ENCODE measurements around the gene MOB3B.
"Not testable (repeated sequence)": the region's sequence is repeated elsewhere in the genome, so short reads cannot be mapped to it uniquely, and the experiment has no call there.

MOB3B gene

GRCh38 chr9:27428551-27428950 is 101.1 kb downstream of the MOB3B start:
- in situ Hi-C loops (cut with MboI; ENCODE audit: low sequenced_read_pairs): no loop called here

GRCh38 chr9:27427272-27427643 is 102.4 kb downstream of the MOB3B start:
- in situ Hi-C loops (cut with MboI; ENCODE audit: low sequenced_read_pairs): no loop called here

GRCh38 chr9:27426511-27427271 is 102.9 kb downstream of the MOB3B start:
- in situ Hi-C loops (cut with MboI; ENCODE audit: low sequenced_read_pairs): no loop called here

- in situ Hi-C loops (cut with MboI; ENCODE audit: low sequenced_read_pairs): no loop called here
Measured at GRCh38 chr9:27425827-27426510, 103.6 kb downstream of the MOB3B start.

- in situ Hi-C loops (cut with MboI; ENCODE audit: low sequenced_read_pairs): no loop called here
Measured at GRCh38 chr9:27423915-27424710, 105.5 kb downstream of the MOB3B start.

GRCh38 chr9:27422279-27422834 is 107.3 kb downstream of the MOB3B start:
- in situ Hi-C loops (cut with MboI; ENCODE audit: low sequenced_read_pairs): no loop called here

DNA sequence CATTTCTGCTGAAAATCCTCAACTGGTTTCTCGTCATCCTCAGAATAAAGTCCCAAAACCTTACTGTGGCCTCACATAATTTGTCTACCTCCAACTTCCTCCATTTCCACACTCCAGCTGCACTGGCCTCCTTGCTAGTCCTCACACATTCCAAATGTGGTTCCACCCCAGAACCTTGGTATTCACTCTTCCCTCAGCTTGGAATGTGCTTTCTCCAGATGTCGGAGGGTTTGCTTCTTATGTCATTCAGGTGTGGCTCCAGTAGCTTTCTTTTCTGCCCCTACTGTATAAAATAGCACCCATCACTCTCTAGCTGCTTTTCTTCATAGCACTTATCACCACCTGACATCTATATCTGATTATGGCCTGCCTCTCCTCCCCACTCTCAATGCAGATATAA is 108.0 kb downstream of the MOB3B start:
- in situ Hi-C loops (cut with MboI; ENCODE audit: low sequenced_read_pairs): no loop called here

- in situ Hi-C loops (cut with MboI; ENCODE audit: low sequenced_read_pairs): not testable (repeated sequence)
Measured at GRCh38 chr9:27419558-27419957, 110.1 kb downstream of the MOB3B start.

DNA sequence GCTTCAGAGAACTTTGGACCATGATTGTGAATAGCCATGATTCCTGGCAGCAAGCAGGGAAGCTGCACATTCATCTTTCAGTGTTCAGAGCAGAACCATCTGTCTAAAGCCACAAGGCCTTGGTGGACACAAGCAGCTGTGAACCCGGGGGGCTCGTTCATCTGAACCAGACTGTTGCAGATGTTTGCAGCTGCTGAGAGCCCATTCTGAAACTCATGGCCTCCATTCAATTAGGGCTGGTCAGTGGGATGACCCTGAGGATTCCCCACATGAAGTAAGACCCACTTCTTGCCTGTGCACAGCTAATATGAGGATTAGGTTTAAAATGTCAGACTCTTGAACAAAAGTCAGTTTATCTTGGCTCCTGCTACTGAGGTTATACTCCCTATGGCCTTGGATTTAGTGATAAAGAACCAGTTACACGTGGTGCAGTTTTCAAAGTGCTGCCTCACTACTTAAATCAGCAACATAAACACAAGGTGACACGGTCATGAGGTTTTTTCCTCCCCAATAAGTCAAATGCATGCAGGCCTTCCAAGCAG is 115.3 kb downstream of the MOB3B start:
- in situ Hi-C loops (cut with MboI; ENCODE audit: low sequenced_read_pairs): no loop called here

GRCh38 chr9:27413511-27414219 is 115.9 kb downstream of the MOB3B start:
- in situ Hi-C loops (cut with MboI; ENCODE audit: low sequenced_read_pairs): no loop called here

- in situ Hi-C loops (cut with MboI; ENCODE audit: low sequenced_read_pairs): no loop called here
Measured at GRCh38 chr9:27412963-27413362, 116.7 kb downstream of the MOB3B start.

GRCh38 chr9:27412081-27412480 is 117.5 kb downstream of the MOB3B start:
- in situ Hi-C loops (cut with MboI; ENCODE audit: low sequenced_read_pairs): no loop called here

DNA sequence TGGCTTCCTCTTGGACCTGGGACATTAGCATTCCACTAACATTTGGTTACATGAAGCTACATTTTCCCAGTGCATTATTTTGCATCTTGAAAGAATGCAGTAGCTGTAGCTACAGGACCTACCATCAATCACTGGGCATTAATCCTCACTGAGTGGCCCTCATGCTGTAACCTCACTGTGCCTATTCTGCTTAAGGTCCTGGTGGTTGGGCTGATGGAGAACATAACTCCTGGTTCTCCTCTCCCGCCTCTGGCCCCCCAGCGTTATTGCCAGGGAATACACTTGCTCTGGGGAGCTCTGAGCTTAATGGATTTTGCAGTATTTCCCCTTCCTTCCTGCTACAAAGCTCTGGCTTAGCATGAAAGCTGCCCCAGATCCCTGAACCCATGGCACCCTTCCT is 121.1 kb downstream of the MOB3B start:
- in situ Hi-C loops (cut with MboI; ENCODE audit: low sequenced_read_pairs): no loop called here

GRCh38 chr9:27408001-27408400 is 121.6 kb downstream of the MOB3B start:
- in situ Hi-C loops (cut with MboI; ENCODE audit: low sequenced_read_pairs): no loop called here

GRCh38 chr9:27407491-27407890 is 122.1 kb downstream of the MOB3B start:
- in situ Hi-C loops (cut with MboI; ENCODE audit: low sequenced_read_pairs): no loop called here

DNA sequence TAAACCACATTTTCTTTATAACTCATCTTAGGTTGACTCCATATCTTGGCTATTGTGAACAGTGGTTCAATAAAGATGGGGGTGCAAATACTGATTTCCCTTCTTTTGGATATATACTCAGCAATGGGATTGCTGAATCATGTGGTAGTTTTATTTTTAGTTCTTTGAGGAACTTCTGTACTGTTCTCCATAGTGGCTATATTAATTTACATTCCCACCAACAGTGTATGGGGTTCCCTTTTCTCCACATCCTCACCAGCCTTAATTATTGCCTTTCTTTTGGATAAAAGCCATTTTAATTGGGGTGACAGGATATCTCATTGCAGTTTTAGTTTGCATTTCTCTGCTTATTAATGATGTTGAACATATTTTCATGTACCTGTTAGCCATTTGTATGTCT is 125.0 kb downstream of the MOB3B start:
- in situ Hi-C loops (cut with MboI; ENCODE audit: low sequenced_read_pairs): no loop called here

DNA sequence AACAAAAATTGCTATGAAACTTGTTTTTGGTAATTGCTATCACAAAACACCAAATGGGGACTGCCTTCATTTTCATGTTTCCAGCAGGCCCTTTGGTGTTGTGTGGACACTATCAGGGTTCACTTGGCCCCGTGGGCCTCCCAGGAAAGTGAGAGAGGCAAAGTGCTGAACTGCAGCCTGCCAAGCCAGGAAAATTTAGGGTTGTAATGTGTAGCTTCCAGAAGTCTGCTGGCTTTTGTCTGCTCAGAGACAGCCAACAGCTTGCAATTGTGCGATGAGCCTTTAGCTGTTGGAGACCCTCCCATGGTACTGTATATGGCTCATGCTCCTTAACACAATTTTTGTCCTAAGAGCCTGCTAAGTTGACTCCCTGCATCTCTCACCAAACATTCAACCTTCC is 127.0 kb downstream of the MOB3B start:
- in situ Hi-C loops (cut with MboI; ENCODE audit: low sequenced_read_pairs): no loop called here

- in situ Hi-C loops (cut with MboI; ENCODE audit: low sequenced_read_pairs): no loop called here
Measured at GRCh38 chr9:27400334-27400880, 129.2 kb downstream of the MOB3B start.

- in situ Hi-C loops (cut with MboI; ENCODE audit: low sequenced_read_pairs): no loop called here
Measured at GRCh38 chr9:27398982-27399653, 130.5 kb downstream of the MOB3B start.

DNA sequence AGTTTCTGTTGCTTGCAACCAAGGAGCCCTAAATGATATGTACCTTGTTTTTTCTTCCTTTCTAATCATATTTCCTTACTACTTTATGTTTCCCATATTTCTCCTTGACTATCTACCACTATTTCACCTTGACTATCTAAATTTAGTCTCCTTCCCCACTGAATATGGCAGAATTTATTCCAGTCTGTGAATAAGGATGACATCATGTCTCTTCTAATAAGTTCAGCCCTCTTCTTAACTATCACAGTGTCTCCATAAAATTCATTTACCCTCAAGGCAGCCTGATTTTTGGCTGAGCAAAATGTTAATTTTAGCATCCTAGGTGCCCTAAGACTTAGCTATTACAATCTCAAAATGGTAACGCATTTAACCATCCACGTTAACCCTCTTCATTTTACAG is 133.1 kb downstream of the MOB3B start:
- in situ Hi-C loops (cut with MboI; ENCODE audit: low sequenced_read_pairs): no loop called here
